ENCODE data around the gene LARGE2.

- TF ChIP-seq EZH2 (IDR thresholded peaks at IDR 0.05; ENCODE audit: borderline replicate concordance, low read depth, low read length, severe bottlenecking): no peak
- TF ChIP-seq POLR2AphosphoS5 (IDR thresholded peaks at IDR 0.05; ENCODE audit: insufficient read depth, low read depth, low read length): no peak
- TF ChIP-seq, protein P1, sequence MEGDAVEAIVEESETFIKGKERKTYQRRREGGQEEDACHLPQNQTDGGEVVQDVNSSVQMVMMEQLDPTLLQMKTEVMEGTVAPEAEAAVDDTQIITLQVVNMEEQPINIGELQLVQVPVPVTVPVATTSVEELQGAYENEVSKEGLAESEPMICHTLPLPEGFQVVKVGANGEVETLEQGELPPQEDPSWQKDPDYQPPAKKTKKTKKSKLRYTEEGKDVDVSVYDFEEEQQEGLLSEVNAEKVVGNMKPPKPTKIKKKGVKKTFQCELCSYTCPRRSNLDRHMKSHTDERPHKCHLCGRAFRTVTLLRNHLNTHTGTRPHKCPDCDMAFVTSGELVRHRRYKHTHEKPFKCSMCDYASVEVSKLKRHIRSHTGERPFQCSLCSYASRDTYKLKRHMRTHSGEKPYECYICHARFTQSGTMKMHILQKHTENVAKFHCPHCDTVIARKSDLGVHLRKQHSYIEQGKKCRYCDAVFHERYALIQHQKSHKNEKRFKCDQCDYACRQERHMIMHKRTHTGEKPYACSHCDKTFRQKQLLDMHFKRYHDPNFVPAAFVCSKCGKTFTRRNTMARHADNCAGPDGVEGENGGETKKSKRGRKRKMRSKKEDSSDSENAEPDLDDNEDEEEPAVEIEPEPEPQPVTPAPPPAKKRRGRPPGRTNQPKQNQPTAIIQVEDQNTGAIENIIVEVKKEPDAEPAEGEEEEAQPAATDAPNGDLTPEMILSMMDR (IDR thresholded peaks at IDR 0.05; ENCODE audit: extremely low read depth in 1 of 2, insufficient read depth in 1 of 2, low read depth in 1 of 2, low read length in 2 of 2): no peak
- TF ChIP-seq POLR2A (IDR thresholded peaks at IDR 0.05; ENCODE audit: low read depth, low read length): no peak
- TF ChIP-seq MYC (IDR thresholded peaks at IDR 0.05; ENCODE audit: low read depth, low read length): no peak
- TF ChIP-seq MAX (IDR thresholded peaks at IDR 0.05; ENCODE audit: insufficient read depth, insufficient read length): no peak
- no peak for TF ChIP-seq FOS (IDR thresholded peaks at IDR 0.05; ENCODE audit: borderline replicate concordance, insufficient read depth, low read length)
Observed at GRCh38 chr11:45889555-45889954, 32.9 kb upstream of the LARGE2 start.

All from endothelial cell of umbilical vein (primary cell).